HepG2 (cell line): ENCODE results near the gene CNTN5. TPM values are rescaled to one million over a fixed set of nuclear protein-coding genes. Genes with fewer than 3 reads are reported as not detected.

Experiments
- ATAC-seq: fragments of 200-7000 bp; cut with Tn5 transposase; 3 replicates; pipeline ENCODE4 v1.9.1; 2020; ENCODE audit warnings: mild to moderate bottlenecking, moderate library complexity
- BruUV-seq: library from RNA; stranded (reverse); fragments of 400-500 nt; replicated peaks from 2 replicates; lab custom pipeline; 2021; lab: Mats Ljungman, UMichigan
- CTCF ChIA-PET: fragments of 300-600 bp; formaldehyde crosslinking; extraction: SDS; loops from one replicate; lab custom pipeline; 2021; ENCODE audit warnings: low total read pairs, inconsistent platforms, low intra/inter-chr PET ratio; lab: Yijun Ruan, JAX
- POLR2A ChIA-PET: fragments of 350-600 bp; sonication (Branson Sonifier 250); formaldehyde crosslinking; loops from one replicate; lab custom pipeline; 2020; ENCODE audit warnings: antibody characterized with exemption, inconsistent platforms; lab: Yijun Ruan, JAX
- DNase-seq: peaks from one replicate; pipeline ENCODE4 v3.0.0-alpha.2; 2015; ENCODE audit warnings: low spot score
- FAIRE-seq: peaks from 3 replicates; lab custom pipeline; 2011; peaks lifted over from hg19 to GRCh38; lab: Jason Lieb, UNC
- H2AFZ ChIP-seq: one replicate; pipeline ENCODE4 v1.6.1; 2011; ENCODE audit warnings: low read length, inconsistent platforms
- H3K27ac ChIP-seq: fragments of 300-600 bp; 3 replicates; pipeline ENCODE4 v1.8.0; 2011; ENCODE audit warnings: mixed run types, mild to moderate bottlenecking, mixed read lengths, low read length, inconsistent platforms; ENCODE audit not compliant: insufficient read depth; ENCODE audit errors: extremely low read length
- H3K27me3 ChIP-seq, 2 experiments: fragments of 200-600 bp in 1 of 2; 2 replicates in 1 of 2; 3 replicates in 1 of 2; pipeline versions ENCODE4 v1.6.0 to v1.8.0; 2011; ENCODE audit warnings: low read length in 2 of 2, mild to moderate bottlenecking in 2 of 2, moderate library complexity in 2 of 2, inconsistent platforms in 1 of 2; ENCODE audit not compliant: insufficient read depth in 2 of 2, control insufficient read depth in 1 of 2
- H3K36me3 ChIP-seq, 2 experiments: fragments of 200-600 bp in 1 of 2; replicated peaks in 1 of 2; 2 replicates in 1 of 2; 3 replicates in 1 of 2; pipeline versions ENCODE4 v1.5.1 to v1.8.0; 2011; ENCODE audit warnings: low read length in 2 of 2, inconsistent platforms in 1 of 2; ENCODE audit not compliant: insufficient read depth in 2 of 2, control insufficient read depth in 1 of 2
- H3K4me1 ChIP-seq: 2 replicates; pipeline ENCODE4 v1.5.1; 2012; ENCODE audit warnings: low read length, inconsistent platforms; ENCODE audit not compliant: insufficient read depth
- H3K4me2 ChIP-seq: 2 replicates; pipeline ENCODE4 v1.6.0; 2011; ENCODE audit warnings: low read depth, low read length, inconsistent platforms
- H3K4me3 ChIP-seq, 3 experiments: fragments of 200-600 bp in 1 of 3; sonication (generic), shearing (Covaris generic) in 1 of 3; replicated peaks in 1 of 3; 2 replicates each; pipeline ENCODE4 v1.5.1; 2011 to 2016; ENCODE audit warnings: low read length in 3 of 3, inconsistent platforms in 2 of 3, low read depth in 2 of 3, mild to moderate bottlenecking in 2 of 3, control low read depth in 1 of 3, mixed read lengths in 1 of 3; ENCODE audit not compliant: insufficient read depth in 1 of 3
- H3K79me2 ChIP-seq: one replicate; pipeline ENCODE4 v1.6.1; 2011; ENCODE audit warnings: low read length, inconsistent platforms; ENCODE audit not compliant: insufficient read depth
- H3K9ac ChIP-seq: 2 replicates; pipeline ENCODE4 v1.6.0; 2011; ENCODE audit warnings: mild to moderate bottlenecking, low read depth, low read length, inconsistent platforms; ENCODE audit not compliant: insufficient read depth
- H3K9me3 ChIP-seq: 2 replicates; pipeline ENCODE4 v1.5.1; 2012; ENCODE audit warnings: mild to moderate bottlenecking, low read length
- H4K20me1 ChIP-seq: 2 replicates; pipeline ENCODE4 v1.6.0; 2011; ENCODE audit warnings: inconsistent platforms, mild to moderate bottlenecking, low read length, moderate library complexity; ENCODE audit not compliant: insufficient read depth
- KDM5A ChIP-seq: fragments of 200-600 bp; sonication (generic); IDR thresholded peaks from 2 replicates; pipeline ENCODE4 v1.7.0; 2018; ENCODE audit warnings: antibody characterized with exemption, mild to moderate bottlenecking, low read length, borderline replicate concordance
- SMYD3 ChIP-seq: sonication (generic); formaldehyde crosslinking; IDR thresholded peaks from 2 replicates; pipeline ENCODE4 v1.8.1; 2023; ENCODE audit warnings: mild to moderate bottlenecking, missing genetic modification reagents
- WIZ ChIP-seq: sonication (generic); formaldehyde crosslinking; IDR thresholded peaks from 2 replicates; pipeline ENCODE4 v1.5.1; 2020; ENCODE audit warnings: mild to moderate bottlenecking, missing genetic modification reagents
- ZBTB14 ChIP-seq: sonication (generic); formaldehyde crosslinking; IDR thresholded peaks from 2 replicates; pipeline ENCODE4 v1.4.0; 2020; ENCODE audit warnings: missing genetic modification reagents
- ZBTB34 ChIP-seq: sonication (generic); formaldehyde crosslinking; IDR thresholded peaks from 2 replicates; pipeline ENCODE4 v1.8.0; 2022; ENCODE audit warnings: mild to moderate bottlenecking, missing genetic modification reagents
- ZKSCAN1 ChIP-seq: fragments of 150-350 bp; IDR thresholded peaks from 2 replicates; pipeline ENCODE4 v1.6.1; 2014; ENCODE audit warnings: low read length
- ZNF331 ChIP-seq: sonication (generic); formaldehyde crosslinking; IDR thresholded peaks from 2 replicates; pipeline ENCODE4 v1.4.0; 2020; ENCODE audit warnings: missing genetic modification reagents
- ZNF44 ChIP-seq: sonication (generic); formaldehyde crosslinking; IDR thresholded peaks from 2 replicates; pipeline ENCODE4 v1.5.1; 2020; ENCODE audit warnings: mild to moderate bottlenecking, missing genetic modification reagents
- ZNF629 ChIP-seq: sonication (generic); formaldehyde crosslinking; conservative IDR thresholded peaks from 2 replicates; pipeline ENCODE4 v1.5.0; 2020; ENCODE audit warnings: missing genetic modification reagents
- WGBS: methylation state at CpG from one replicate; pipeline ENCODE4 v1.1.6; 2017; ENCODE audit warnings: low lambda C conversion rate; 5-methylcytosine and 5-hydroxymethylcytosine counted together
- in situ Hi-C: cut with HindIII; loops from 2 replicates; pipeline ENCODE4 v1.10.0; 2017; ENCODE audit warnings: low pct_unique_long_range_greater_than_20kb; ENCODE audit not compliant: extremely low pct_ligation_motif_present
- intact Hi-C: fragments of 100-400 bp; cut with micrococcal nuclease; formaldehyde crosslinking; loops from one replicate; pipeline ENCODE4 v1.10.0; 2022; ENCODE audit not compliant: unreplicated experiment
- polyA plus RNA-seq, 8 experiments: library from polyadenylated mRNA; depleted of rRNA in 3 of 8; stranded (reverse) in 7 of 8; unstranded in 1 of 8; fragments of >200 nt; fragmentation: Illumina TruSeq in 4 of 8; extraction: Trizol in 4 of 8; gene quantifications; 2 replicates each; pipeline versions ENCODE4 v1.2.1 to v1.2.3, GENCODE V29; 2011 to 2016; ENCODE audit warnings: low read depth in 4 of 8, missing spikeins in 1 of 8, mixed read lengths in 1 of 8; ENCODE audit not compliant: insufficient read depth in 1 of 8
- total RNA-seq, 5 experiments: library from RNA; depleted of rRNA; stranded (reverse); fragments of >200 nt; fragmentation: Illumina TruSeq; extraction: Trizol; gene quantifications; 2 replicates each; pipeline ENCODE4 v1.2.3, GENCODE V29; 2016; ENCODE audit warnings: low read depth in 1 of 5

CNTN5 gene
- total and polyA plus RNA-seq, 2 of the 13 experiments (the other 11 are each of a cell fraction or from before 2014, with no cell fraction given): not detected

GRCh38 chr11:99513368-99513767 lies 492.6 kb downstream of the CNTN5 start:
- no peak overlapping the region for H3K4me3 ChIP-seq
- H3K4me1 ChIP-seq: no peaks in the 10 kb centered on the region
- CTCF ChIA-PET: no interaction called here
- H3K9ac ChIP-seq: no peak overlapping the region
- H3K4me2 ChIP-seq: no peak overlapping the region
- POLR2A ChIA-PET: no interaction called here
- H3K79me2 ChIP-seq: no peaks in the 10 kb centered on the region
- no peak for TF ChIP-seq ZNF629 (CRISPR knock-in tag)
- no peak for TF ChIP-seq ZBTB14 (CRISPR knock-in tag)
- TF ChIP-seq KDM5A: no peak
- TF ChIP-seq ZBTB34 (CRISPR knock-in tag): no peak
- TF ChIP-seq ZNF331 (CRISPR knock-in tag): no peak
- TF ChIP-seq ZNF44 (CRISPR knock-in tag): no peak
- TF ChIP-seq WIZ (CRISPR knock-in tag): no peak
- TF ChIP-seq SMYD3 (CRISPR knock-in tag): no peak
- no peak for TF ChIP-seq ZKSCAN1
- H3K9me3 ChIP-seq: no peaks in the 10 kb centered on the region
- in situ Hi-C loops: no loop called here
- no TSS peak for BruUV-seq
- H3K27ac ChIP-seq: no peak overlapping the region
- H2AFZ ChIP-seq: no peak overlapping the region
- 9% methylated on average over 2 of the region's 2 CpGs for WGBS
- ATAC-seq (no peak), DNase-seq (no peak), FAIRE-seq (no peak)
- H3K36me3 ChIP-seq: no peaks in the 10 kb centered on the region
- no peaks in the 10 kb centered on the region for H4K20me1 ChIP-seq
- intact Hi-C loops: no loop called here
- H3K27me3 ChIP-seq: no peaks in the 10 kb centered on the region; a peak in 1 of 5 replicates
